ENCODE data around the gene IL1RAPL1. TPM values are rescaled to one million over a fixed set of nuclear protein-coding genes. Genes with fewer than 3 reads are reported as not detected.

The IL1RAPL1 gene
- total RNA-seq, 1 donor from 2014 or later, result not detected

DNA sequence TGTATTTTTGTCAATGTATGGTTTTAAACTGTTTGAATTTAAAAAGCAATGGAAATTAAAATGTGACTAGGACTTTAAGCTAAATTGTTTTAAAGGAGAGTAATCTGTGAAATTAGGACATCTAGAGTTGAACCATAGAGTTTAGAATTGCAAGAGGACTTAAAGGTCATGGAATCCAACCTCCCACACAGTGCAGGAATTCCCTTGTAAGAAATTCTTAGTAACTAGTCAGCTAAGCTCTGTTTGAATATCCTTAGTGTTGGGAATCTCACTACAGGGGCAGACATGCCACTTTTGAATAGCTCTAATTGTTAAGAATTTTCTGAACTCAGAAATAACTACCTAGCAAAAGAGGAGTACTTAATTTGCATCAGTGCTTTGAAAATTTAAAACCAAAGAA lies 292.9 kb downstream of the IL1RAPL1 start:
- H3K4me3 Mint-ChIP-seq, result no peak overlapping the region
- no peaks in the 10 kb centered on the region for H3K36me3 Mint-ChIP-seq (ENCODE audit: low read depth)
- intact Hi-C loops (cut with micrococcal nuclease), result no loop called here
- H3K27me3 Mint-ChIP-seq, result no peaks in the 10 kb centered on the region
- H3K27ac Mint-ChIP-seq, result no peak overlapping the region
- DNase-seq, result no peak
- H3K4me1 Mint-ChIP-seq, result no peaks in the 10 kb centered on the region
- H3K9me3 Mint-ChIP-seq, result no peaks in the 10 kb centered on the region

DNA sequence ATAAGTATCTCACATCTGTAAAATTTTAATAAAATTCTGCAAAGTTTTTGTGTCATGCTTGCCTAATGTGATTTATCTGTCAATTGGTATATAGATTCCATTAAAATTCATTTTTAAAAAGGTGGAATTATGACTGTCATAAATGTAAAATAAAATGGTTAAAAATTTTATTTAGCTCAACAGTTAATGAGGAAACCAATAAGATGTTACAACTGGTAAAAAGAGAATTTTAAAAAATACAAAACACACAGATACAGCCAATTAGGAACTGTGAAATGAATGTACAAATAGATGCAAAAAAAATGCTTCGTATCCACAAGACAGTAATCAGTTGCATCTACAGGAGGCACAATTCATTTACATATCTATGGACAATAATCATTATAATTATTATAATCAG lies 297.6 kb downstream of the IL1RAPL1 start:
- Mint-ChIP-seq H3K4me1 (no peaks in the 10 kb centered on the region), H3K27ac (no peak overlapping the region), H3K27me3 (no peaks in the 10 kb centered on the region), H3K4me3 (no peak overlapping the region), H3K9me3 (no peaks in the 10 kb centered on the region), H3K36me3 (ENCODE audit: low read depth) (no peaks in the 10 kb centered on the region)
- no peak for DNase-seq
- intact Hi-C loops (cut with micrococcal nuclease), result no loop called here

DNA sequence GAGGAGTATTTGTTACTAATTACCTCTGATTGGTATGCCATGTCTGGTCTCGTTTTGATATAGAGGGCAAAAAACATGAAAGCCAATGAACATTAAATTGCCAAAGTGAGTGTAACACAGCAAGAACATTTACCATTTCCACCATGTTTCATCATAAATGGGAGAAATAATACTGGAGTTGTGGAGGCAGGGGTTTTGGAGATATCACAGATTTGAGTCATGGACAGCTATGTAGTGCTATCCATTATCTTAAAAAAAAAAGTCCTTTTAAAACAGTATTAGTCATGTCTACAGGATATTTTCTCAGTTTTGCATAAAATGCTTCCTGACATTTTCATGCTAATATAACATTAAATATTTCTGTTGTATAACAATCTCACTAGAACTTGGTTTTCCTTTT lies 301.2 kb downstream of the IL1RAPL1 start:
- no peaks in the 10 kb centered on the region for H3K4me1 Mint-ChIP-seq
- H3K36me3 Mint-ChIP-seq (ENCODE audit: low read depth), result no peaks in the 10 kb centered on the region
- no peak overlapping the region for H3K4me3 Mint-ChIP-seq
- no peak for DNase-seq
- H3K27me3 Mint-ChIP-seq, result no peaks in the 10 kb centered on the region
- H3K27ac Mint-ChIP-seq, result no peak overlapping the region
- intact Hi-C loops (cut with micrococcal nuclease), result no loop called here
- H3K9me3 Mint-ChIP-seq, result no peaks in the 10 kb centered on the region

DNA sequence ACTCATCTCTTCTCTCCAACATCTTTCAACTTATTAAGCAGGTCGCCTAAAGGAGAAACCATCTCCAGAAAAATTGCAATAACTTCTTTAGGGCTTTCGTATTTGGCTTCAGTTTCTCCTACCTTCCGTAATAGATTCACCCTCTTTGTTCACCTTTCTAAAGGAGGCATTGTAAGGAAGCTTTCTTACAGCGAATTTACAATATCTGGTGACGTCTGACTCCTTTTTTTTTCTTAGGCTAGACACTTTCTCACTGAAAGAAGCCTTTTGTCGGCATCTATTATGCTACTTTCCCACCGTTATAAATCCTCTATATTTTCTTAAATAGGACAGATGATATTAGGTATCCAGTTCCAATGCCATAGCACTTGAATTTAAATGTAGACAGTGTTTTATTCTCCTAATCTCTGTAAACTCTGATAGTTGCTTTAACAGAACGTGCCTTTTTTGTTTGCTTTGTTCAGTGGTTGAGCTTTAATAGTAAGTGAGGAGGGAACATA lies 302.4 kb downstream of the IL1RAPL1 start:
- intact Hi-C loops (cut with micrococcal nuclease), result no loop called here
- Mint-ChIP-seq H3K4me3 (no peak overlapping the region), H3K27me3 (no peaks in the 10 kb centered on the region), H3K4me1 (no peaks in the 10 kb centered on the region), H3K9me3 (no peaks in the 10 kb centered on the region), H3K36me3 (ENCODE audit: low read depth) (no peaks in the 10 kb centered on the region), H3K27ac (no peak overlapping the region)
- DNase-seq, result no peak

DNA sequence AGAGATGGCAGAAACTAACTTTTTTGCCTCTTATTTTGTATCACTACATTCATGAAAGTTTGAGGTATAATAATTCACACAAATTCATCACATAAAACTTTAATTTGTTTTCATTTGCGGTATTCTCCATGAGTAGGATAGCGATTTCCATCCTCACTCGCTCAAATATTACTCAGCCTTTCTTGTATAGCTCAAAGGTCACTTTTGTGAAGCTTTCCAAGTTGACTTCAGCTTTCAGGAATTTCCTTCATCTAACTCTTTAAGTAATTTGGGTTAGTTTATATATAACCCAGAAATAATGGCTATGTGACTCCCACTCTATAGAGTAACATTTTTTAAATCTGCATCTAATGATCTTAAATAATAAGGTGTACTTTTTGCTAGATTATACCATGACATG lies 314.4 kb downstream of the IL1RAPL1 start:
- Mint-ChIP-seq H3K27me3 (no peaks in the 10 kb centered on the region), H3K4me1 (no peaks in the 10 kb centered on the region), H3K9me3 (no peaks in the 10 kb centered on the region), H3K27ac (no peak overlapping the region), H3K36me3 (ENCODE audit: low read depth) (no peaks in the 10 kb centered on the region), H3K4me3 (no peak overlapping the region)
- intact Hi-C loops (cut with micrococcal nuclease), result no loop called here
- DNase-seq, result no peak

DNA sequence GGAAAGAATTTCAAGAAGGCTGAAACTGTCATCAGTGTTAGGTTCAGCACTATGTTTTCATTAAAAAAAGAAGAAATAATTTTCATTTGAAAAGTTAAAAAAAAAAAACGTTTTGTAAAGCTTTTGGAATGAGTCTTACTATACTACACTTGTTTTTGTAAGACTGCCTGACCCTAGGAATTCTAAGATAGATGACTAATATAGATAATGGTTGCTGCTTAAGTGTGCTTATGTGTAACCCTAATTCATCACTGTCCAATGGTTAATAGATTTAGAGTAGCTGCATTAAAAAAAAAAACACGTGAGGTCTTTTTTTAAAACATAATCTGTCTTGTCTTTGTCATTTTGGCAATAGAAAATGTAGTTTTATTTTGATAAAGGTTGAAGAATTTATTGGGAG lies 323.2 kb downstream of the IL1RAPL1 start:
- intact Hi-C loops (cut with micrococcal nuclease), result no loop called here
- Mint-ChIP-seq H3K4me1 (no peaks in the 10 kb centered on the region), H3K36me3 (ENCODE audit: low read depth) (no peaks in the 10 kb centered on the region), H3K4me3 (no peak overlapping the region), H3K27me3 (no peaks in the 10 kb centered on the region), H3K9me3 (no peaks in the 10 kb centered on the region), H3K27ac (no peak overlapping the region)
- no peak for DNase-seq

DNA sequence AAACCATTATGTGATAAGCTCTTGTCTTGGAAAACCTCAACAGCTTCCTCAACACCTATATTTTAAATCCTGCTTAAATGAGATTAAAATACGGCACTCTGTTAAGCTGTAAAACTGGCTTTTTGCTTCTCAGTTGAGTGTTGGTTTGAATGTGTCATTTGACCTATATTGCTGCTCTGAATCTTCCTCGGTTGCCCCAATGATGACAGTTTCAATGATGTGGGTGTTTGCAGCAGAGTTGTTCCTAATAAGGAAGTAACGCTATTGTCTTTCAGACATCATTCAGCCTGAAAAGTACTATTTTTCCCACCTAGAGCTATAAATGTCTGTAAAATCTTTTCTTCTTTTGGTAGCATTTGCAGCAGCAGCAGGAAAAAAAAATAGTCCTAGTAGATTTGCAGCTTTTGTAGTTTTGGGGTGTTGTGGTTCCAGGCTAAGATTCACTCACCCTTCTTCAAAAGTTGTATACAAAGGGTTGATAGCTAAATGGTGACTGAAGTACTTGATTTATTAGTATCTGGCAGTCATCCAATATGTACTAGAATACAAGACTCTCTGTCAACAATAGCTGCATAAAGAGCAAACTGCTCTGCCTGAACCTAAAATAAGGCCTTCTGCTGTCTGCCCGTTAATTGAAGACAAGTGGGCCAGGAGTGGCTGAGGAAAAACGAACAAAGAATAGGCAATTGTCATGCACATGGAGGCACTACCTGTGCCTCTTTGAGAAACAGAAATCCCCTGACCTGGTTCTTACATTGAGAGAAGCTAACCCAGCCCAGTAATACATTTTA lies 333.1 kb downstream of the IL1RAPL1 start:
- intact Hi-C loops (cut with micrococcal nuclease), result no loop called here
- no peaks in the 10 kb centered on the region for H3K9me3 Mint-ChIP-seq

DNA sequence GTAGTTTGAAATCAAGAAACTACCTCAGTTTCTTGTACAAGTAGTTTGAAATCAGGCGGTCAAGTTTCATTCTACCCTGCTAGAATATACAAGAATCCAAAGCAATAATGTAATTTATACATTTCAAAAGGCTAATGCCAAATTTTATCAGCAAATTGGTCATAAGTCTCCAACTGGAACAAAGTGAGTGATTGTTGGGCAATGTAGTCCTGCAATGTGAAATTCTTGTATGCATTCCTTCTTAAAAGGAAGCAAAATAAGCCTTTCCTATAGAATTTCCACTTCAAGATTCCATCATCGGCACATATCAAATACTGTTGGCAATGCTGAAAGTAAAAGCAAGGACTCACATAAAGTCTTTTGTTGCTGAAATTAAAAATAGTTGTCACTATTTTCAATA lies 334.9 kb downstream of the IL1RAPL1 start:
- H3K4me3 Mint-ChIP-seq, result no peak overlapping the region
- H3K4me1 Mint-ChIP-seq, result no peaks in the 10 kb centered on the region
- intact Hi-C loops (cut with micrococcal nuclease), result no loop called here
- no peaks in the 10 kb centered on the region for H3K27me3 Mint-ChIP-seq
- DNase-seq, result no peak
- H3K9me3 Mint-ChIP-seq, result no peaks in the 10 kb centered on the region
- H3K27ac Mint-ChIP-seq, result no peak overlapping the region
- no peaks in the 10 kb centered on the region for H3K36me3 Mint-ChIP-seq (ENCODE audit: low read depth)

More for the DNA sequence above, 333.1 kb downstream of the IL1RAPL1 start:
- no peaks in the 10 kb centered on the region for H3K27me3 Mint-ChIP-seq
- no peak overlapping the region for H3K4me3 Mint-ChIP-seq
- DNase-seq, result no peak
- H3K27ac Mint-ChIP-seq, result no peak overlapping the region
- H3K4me1 Mint-ChIP-seq, result no peaks in the 10 kb centered on the region
- H3K36me3 Mint-ChIP-seq (ENCODE audit: low read depth), result no peaks in the 10 kb centered on the region

DNA sequence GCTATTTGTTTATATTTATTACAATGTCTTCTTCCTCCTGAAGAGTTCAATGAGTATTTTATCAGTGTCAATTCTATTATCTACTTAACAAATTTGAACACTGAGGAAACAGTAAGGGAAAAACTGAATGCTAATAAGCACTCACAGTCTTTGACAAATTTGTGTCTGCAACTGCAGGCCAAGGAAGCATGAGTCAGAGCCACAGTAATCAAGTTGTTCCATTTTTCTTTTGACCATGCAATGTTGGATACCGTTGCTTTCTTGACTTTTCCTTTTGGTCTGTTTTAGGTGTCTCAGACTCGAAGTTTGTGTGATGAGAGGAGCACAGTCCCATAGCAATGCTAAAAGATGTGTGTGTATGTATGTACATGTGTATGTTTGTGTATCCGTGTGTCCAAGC lies 359.6 kb downstream of the IL1RAPL1 start:
- DNase-seq, result no peak
- H3K27me3 Mint-ChIP-seq, result no peaks in the 10 kb centered on the region
- no peaks in the 10 kb centered on the region for H3K9me3 Mint-ChIP-seq
- intact Hi-C loops (cut with micrococcal nuclease), result no loop called here
- no peaks in the 10 kb centered on the region for H3K36me3 Mint-ChIP-seq (ENCODE audit: low read depth)
- no peaks in the 10 kb centered on the region for H3K4me1 Mint-ChIP-seq
- no peak overlapping the region for H3K4me3 Mint-ChIP-seq
- H3K27ac Mint-ChIP-seq, result no peak overlapping the region

DNA sequence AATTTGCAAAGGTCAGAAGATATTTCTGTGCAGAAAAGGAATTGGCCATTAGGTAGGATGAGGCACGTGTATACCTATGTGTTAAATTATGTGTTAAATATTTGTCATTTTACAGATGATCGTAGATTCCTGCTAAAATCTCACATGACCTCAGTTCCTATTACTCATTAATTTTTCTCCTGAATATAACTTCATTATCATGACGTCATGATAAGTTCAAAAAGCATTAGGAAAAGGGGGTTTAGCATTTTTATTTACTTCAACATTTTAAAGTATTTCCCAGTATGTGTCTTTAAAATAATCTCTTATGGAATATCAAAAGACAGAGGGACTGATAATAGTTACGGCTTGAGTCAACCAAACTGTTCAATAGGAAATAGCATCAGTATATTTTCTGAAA lies 372.8 kb downstream of the IL1RAPL1 start:
- H3K4me3 Mint-ChIP-seq, result no peak overlapping the region
- intact Hi-C loops (cut with micrococcal nuclease), result no loop called here
- no peak for DNase-seq
- no peaks in the 10 kb centered on the region for H3K27me3 Mint-ChIP-seq
- H3K9me3 Mint-ChIP-seq, result no peaks in the 10 kb centered on the region
- no peaks in the 10 kb centered on the region for H3K36me3 Mint-ChIP-seq (ENCODE audit: low read depth)
- no peaks in the 10 kb centered on the region for H3K4me1 Mint-ChIP-seq
- no peak overlapping the region for H3K27ac Mint-ChIP-seq

DNA sequence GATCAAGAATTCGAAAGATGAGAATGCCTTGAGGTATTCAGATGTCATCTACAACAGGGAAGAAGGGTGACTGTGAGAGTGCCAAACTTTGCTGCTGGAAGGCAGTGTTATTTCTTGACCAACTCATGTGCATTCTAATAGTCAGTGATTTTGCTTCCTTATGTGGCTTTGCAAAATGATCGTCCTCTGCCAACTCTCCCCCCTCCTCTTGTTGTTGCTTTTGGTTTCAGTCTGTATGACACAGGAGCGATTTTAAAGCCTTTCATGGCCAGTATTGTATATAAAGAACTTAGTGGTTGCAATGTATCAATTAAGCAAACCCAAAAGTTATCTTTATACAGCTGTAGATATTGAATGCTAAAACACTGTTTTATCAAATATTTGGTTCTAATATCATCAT lies 379.1 kb downstream of the IL1RAPL1 start:
- Mint-ChIP-seq H3K4me1 (no peaks in the 10 kb centered on the region), H3K36me3 (ENCODE audit: low read depth) (no peaks in the 10 kb centered on the region), H3K27ac (no peak overlapping the region), H3K27me3 (no peaks in the 10 kb centered on the region), H3K4me3 (no peak overlapping the region), H3K9me3 (no peaks in the 10 kb centered on the region)
- intact Hi-C loops (cut with micrococcal nuclease), result no loop called here
- no peak for DNase-seq

DNA sequence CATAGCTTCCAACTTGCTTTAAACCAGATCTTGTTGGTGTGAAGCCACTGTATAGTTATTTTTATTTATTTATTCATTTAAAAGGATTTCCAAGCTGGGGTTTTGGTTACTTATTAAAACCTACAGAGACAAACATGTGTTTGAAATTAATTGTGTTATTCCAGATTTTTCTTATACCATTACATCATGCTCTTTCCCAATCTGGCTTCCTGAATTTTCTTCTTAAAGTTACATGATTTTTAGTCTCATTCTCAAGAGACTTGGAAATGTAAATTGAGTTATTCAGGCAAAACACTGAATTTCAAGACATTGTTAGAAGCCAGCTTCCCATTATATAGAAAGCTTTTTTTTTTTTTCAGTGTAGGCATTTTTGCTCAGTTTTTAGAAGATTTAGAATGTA lies 381.9 kb downstream of the IL1RAPL1 start:
- H3K27ac Mint-ChIP-seq, result no peak overlapping the region
- no peaks in the 10 kb centered on the region for H3K4me1 Mint-ChIP-seq
- no peak for DNase-seq
- H3K4me3 Mint-ChIP-seq, result no peak overlapping the region
- no peaks in the 10 kb centered on the region for H3K36me3 Mint-ChIP-seq (ENCODE audit: low read depth)
- intact Hi-C loops (cut with micrococcal nuclease), result no loop called here
- no peaks in the 10 kb centered on the region for H3K27me3 Mint-ChIP-seq
- no peaks in the 10 kb centered on the region for H3K9me3 Mint-ChIP-seq

DNA sequence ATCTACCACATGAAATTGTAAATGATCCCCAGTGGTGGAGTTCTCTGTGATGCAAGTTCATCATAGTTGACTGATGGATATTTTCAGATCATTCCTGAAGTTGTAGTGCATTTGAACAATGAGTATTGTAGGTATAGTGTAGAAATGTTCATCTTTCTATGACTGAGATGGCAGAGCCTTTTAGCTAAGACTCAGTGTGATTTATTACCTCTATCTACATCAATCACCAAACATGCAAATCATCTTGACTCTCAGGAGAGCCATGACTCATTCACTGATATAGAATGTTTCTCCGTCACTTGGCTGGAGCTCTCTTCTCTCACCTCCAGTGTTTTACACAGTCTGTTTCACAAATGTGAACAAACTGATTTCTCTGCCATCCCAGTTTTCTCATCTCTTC lies 392.6 kb downstream of the IL1RAPL1 start:
- H3K4me1 Mint-ChIP-seq, result no peaks in the 10 kb centered on the region
- no peak for DNase-seq
- H3K27me3 Mint-ChIP-seq, result no peaks in the 10 kb centered on the region
- intact Hi-C loops (cut with micrococcal nuclease), result no loop called here
- no peak overlapping the region for H3K4me3 Mint-ChIP-seq
- no peaks in the 10 kb centered on the region for H3K9me3 Mint-ChIP-seq
- no peak overlapping the region for H3K27ac Mint-ChIP-seq
- no peaks in the 10 kb centered on the region for H3K36me3 Mint-ChIP-seq (ENCODE audit: low read depth)

DNA sequence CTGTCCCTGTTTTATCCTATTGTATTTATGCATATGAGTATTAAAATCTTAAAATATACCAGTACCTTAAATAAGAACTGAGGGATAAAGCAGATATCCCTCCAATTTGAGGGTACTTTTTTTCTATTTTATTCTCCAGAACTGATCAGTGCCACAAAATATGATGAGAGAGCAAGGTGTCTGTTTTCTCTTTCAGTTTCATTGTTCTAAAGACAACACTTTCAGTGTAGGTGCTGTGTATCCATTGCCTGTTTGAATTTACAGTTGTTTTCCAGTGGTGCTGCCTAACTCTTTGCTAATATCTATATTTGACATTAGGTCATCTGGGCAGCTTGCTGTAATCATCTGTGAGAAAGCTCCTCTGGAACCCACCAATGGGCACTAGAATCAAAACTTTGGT lies 394.7 kb downstream of the IL1RAPL1 start:
- Mint-ChIP-seq H3K27me3 (no peaks in the 10 kb centered on the region), H3K36me3 (ENCODE audit: low read depth) (no peaks in the 10 kb centered on the region), H3K4me1 (no peaks in the 10 kb centered on the region), H3K4me3 (no peak overlapping the region), H3K9me3 (no peaks in the 10 kb centered on the region), H3K27ac (no peak overlapping the region)
- intact Hi-C loops (cut with micrococcal nuclease), result no loop called here
- DNase-seq, result no peak

DNA sequence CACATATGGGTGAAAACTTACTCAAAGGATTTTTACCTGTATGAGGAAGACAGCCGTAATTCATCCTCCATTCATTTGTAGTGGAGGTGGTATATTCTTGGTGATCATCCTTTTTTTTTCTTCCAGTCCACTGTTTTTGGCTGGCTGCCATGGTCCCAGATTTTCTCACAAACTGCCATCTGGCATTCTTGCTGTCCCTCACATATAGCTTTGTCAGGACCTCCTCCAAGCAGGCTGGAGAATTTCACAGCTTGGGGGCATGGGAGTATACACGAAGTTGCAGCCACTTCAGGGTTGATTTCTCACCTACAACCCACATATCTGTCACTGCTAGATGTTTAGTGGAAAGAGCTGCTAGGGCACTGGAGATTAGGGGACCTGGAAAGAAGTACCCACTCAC lies 401.0 kb downstream of the IL1RAPL1 start:
- intact Hi-C loops (cut with micrococcal nuclease), result no loop called here
- no peaks in the 10 kb centered on the region for H3K27me3 Mint-ChIP-seq

More for the DNA sequence above, 401.0 kb downstream of the IL1RAPL1 start:
- Mint-ChIP-seq H3K4me1 (no peaks in the 10 kb centered on the region), H3K36me3 (ENCODE audit: low read depth) (no peaks in the 10 kb centered on the region), H3K9me3 (no peaks in the 10 kb centered on the region), H3K4me3 (no peak overlapping the region), H3K27ac (no peak overlapping the region)
- no peak for DNase-seq
